NCI-H128 (cell line): Measurements from ENCODE around the gene RELL1.
"Not testable (repeated sequence)": the region's sequence is repeated elsewhere in the genome, so short reads cannot be mapped to it uniquely, and the experiment has no call there.

Experiments
- DNase-seq: peaks from one replicate; lab custom pipeline; 2025; ENCODE audit not compliant: unreplicated experiment; lab: John Stamatoyannopoulos, UW

Gene RELL1

GRCh38 chr4:37693450-37694190 is 7.4 kb upstream of the RELL1 start:
- no peak for DNase-seq

DNA sequence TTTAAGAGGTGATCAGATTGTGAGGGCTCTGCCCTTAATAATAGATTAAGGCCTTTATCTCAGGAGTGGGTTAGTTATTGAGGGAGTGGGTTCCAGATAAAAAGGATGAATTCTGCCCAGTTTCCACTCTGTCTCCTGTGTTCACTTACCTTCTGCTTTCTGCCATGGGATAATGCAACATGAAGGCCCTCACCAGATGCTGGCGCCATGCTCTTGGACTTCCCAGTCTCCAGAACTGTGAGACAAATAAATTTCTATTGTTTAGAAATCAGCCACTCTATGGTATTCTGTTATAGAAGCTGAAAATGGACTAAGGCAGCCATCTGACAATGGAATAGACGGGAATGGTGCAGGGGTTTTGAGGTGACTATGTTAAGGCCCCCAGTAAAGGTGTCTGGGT is 6.9 kb upstream of the RELL1 start:
- DNase-seq = no peak

DNA sequence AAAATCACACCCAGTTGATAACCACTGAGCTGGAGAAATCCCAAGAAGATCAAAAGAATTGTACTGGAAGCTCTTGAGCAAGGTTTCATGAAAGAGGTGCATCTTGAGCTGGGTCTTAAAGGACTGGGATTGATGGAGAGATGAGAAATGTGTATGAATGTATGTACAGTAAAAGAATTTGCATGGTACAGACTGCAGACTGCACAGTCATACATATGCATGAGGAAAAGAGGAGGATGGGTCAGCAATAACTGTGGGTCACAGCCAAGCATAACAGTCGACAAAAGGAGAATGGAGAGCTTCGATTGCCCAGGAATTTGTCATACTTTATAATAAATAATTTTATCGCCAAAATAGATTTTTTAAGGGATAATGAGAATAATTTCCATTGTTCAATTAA is 4.8 kb upstream of the RELL1 start:
- DNase-seq = no peak

- DNase-seq = no peak
These were observed 3.3 kb upstream of the RELL1 start for GRCh38 chr4:37689353-37690095.

DNA sequence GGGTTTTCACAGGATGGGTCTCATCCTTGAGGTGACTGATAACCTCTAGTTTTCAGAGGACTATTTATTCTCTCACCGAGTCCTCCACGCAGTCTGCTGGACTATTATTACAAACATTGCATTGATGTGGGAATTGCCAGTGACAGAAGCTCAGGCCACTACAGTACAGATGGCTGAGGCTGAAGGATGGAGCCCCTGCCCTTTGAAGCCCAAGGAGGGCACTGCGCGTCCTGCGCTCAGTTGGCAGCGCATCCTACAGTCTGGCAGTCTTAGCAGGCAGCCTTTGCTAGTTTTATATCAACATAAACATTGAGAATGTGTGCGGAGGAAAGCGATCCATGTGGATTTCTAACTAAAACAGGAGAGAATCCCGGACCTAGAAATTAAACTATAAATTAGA is 1.5 kb upstream of the RELL1 start:
- no peak for DNase-seq

GRCh38 chr4:37687194-37687562 is 1.0 kb upstream of the RELL1 start:
- no peak for DNase-seq

GRCh38 chr4:37685823-37686372 is 278 bp downstream of the RELL1 start:
- no peak for DNase-seq

DNA sequence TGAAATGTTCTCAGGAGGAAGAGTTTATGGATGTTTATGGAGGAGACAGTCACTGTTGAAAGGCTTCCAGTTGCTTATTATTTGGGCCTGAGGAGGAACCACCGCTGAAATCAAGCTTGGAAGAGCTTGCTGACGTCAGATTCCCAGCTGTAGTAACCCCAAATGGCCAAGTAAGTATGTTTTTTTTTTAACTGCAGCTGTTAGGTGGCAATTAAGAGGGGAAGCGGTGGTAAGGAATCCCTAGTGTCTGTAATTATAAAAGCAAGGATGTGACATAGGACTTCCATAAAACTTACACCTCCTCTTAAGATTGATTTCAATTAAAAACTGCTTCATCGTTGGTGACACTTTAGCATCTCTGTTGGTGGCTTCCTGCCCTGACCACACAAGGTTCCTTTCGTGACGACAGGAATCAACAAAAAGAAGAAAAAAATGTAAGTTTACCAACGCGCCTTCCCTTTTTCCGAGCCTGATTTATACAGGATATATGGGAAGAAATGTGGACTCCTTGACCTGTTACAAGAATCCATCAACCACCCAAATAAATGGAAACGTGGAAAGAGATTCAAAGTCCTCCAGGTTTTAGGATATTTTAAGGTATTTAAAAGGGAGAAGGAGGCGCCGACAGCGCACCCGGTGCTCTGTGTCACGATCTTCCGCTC is 884 bp downstream of the RELL1 start:
- no peak for DNase-seq

GRCh38 chr4:37684154-37684553 is 2.0 kb downstream of the RELL1 start:
- DNase-seq = no peak

DNA sequence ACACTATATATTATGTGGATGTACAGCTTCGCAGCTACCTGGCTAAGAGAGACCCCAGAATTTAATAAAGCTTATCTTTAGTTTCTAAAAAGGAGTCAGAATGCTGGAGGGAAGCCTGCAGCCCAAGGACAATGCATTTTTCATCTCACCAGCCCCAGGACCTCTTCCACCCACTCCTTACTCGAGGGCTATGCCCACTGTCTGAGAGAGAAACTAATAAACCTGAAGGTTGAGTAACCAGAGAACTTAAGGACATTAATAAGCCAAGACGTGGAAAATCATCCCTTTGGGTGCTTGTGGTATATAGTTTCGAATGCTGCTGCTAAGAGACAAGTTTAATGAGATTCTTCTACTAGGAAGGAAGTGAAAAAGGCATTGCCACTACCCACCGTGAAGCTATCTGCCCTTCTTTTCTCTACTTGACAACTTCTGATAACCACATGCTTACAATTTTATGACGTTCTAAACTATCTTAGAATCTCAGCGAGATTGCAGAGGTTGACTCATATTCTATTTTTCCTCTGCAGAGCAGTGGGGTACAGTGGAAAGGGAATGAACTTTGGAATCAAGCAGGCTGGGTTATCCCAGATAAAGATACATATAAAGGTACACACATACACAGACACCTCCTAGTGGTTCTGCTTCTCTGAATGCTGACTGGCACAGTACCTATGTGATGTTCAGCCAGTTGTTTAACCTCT is 3.3 kb downstream of the RELL1 start:
- DNase-seq = no peak

GRCh38 chr4:37680089-37680488 is 6.1 kb downstream of the RELL1 start:
- DNase-seq = no peak

- DNase-seq = no peak
These were observed 6.9 kb downstream of the RELL1 start for GRCh38 chr4:37679301-37679700.

- DNase-seq = no peak
These were observed 7.6 kb downstream of the RELL1 start for GRCh38 chr4:37678624-37679023.

GRCh38 chr4:37675587-37676290 is 10.4 kb downstream of the RELL1 start:
- no peak for DNase-seq

DNA sequence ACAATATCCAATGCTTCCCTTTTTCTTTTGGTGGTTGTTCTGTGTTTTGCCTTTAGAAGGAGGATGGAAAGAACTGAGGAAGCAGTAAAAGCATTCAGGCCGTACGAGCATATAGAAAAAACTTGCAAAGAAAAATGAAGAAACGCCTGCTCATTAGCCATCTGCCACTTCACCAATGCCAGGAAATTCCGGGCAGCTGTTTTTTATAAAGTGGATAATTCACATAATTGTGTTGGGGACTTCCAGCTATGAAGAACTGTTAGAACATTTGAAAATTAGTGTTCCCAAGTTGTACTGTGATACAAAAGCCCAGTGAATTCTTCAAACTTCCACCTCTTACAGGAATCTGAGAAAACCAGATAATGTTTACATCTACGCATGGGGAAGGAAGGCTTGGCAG is 11.7 kb downstream of the RELL1 start:
- DNase-seq = no peak

- no peak for DNase-seq
These were observed 12.5 kb downstream of the RELL1 start for GRCh38 chr4:37673538-37674192.

DNA sequence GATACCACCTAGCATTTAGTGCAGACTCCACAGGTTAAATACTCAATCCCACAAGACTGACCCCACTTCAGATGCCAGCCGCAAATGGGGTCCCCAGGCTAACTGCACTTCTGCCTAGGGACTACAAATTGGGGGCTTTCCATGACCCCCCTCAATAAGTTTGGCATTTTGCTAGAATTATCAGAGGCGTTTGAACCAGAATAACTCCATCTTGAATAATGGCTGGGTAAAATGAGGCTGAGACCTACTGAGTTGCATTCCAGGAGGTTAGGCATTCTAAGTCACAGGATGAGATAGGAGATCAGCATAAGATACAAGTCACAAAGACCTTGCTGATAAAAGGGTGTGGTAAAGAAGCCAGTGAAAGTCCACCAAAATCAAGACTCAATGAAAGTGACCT is 15.1 kb downstream of the RELL1 start:
- DNase-seq = no peak

- no peak for DNase-seq
These were observed 15.9 kb downstream of the RELL1 start for GRCh38 chr4:37670249-37670648.

GRCh38 chr4:37669124-37669523 is 17.1 kb downstream of the RELL1 start:
- not testable (repeated sequence) for DNase-seq
